Transverse colon (tissue), 4 donors: Measurements from ENCODE around the gene STYK1.

Source experiments
- EP300 ChIP-seq: sonication (generic); formaldehyde crosslinking; IDR thresholded peaks from one replicate; pipeline ENCODE4 v1.6.1; 2017; ENCODE audit warnings: antibody characterized with exemption, low read depth
- POLR2A ChIP-seq: fragments of 450-650 bp; IDR thresholded peaks from one replicate; pipeline ENCODE4 v1.6.1; 2016; ENCODE audit warnings: antibody characterized with exemption, mild to moderate bottlenecking, moderate library complexity
- POLR2AphosphoS5 ChIP-seq, 3 donors: sonication (generic); formaldehyde crosslinking; IDR thresholded peaks; one replicate each; pipeline ENCODE4 v1.6.1; 2016; ENCODE audit warnings: antibody characterized with exemption in 3 of 3
- TF ChIP-seq, protein P1 (sequence below), 5 experiments: fragments of 200-600 bp in 3 of 5; fragments of 450-650 bp in 2 of 5; sonication (generic) in 3 of 5; IDR thresholded peaks; 1 replicate in 2 of 5; 2 replicates in 3 of 5; pipeline ENCODE4 v1.5.1; 2016 to 2017; ENCODE audit warnings: antibody characterized with exemption in 5 of 5, inconsistent platforms in 3 of 5, mild to moderate bottlenecking in 2 of 5, moderate library complexity in 1 of 5

DNA sequence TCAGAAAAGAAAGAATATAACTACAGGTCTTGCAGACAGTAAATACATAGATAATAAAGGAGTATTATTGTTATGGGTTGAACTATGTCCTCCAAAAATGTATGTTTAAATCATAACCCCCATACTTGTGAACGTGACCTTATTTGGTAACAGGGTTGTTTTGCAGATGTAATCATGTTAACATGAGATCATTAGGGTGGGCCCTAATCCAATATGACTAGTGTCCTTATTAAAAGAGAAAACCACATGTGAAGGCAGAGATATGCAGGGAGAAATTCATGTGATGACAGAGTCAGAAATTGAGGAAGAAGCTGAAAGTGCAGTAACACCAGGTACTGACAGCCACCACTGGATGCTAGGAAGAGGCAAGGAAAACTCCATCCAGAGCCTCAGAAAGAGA is 89.4 kb downstream of the STYK1 start:
- TF ChIP-seq, protein P1, sequence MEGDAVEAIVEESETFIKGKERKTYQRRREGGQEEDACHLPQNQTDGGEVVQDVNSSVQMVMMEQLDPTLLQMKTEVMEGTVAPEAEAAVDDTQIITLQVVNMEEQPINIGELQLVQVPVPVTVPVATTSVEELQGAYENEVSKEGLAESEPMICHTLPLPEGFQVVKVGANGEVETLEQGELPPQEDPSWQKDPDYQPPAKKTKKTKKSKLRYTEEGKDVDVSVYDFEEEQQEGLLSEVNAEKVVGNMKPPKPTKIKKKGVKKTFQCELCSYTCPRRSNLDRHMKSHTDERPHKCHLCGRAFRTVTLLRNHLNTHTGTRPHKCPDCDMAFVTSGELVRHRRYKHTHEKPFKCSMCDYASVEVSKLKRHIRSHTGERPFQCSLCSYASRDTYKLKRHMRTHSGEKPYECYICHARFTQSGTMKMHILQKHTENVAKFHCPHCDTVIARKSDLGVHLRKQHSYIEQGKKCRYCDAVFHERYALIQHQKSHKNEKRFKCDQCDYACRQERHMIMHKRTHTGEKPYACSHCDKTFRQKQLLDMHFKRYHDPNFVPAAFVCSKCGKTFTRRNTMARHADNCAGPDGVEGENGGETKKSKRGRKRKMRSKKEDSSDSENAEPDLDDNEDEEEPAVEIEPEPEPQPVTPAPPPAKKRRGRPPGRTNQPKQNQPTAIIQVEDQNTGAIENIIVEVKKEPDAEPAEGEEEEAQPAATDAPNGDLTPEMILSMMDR (IDR thresholded peaks at IDR 0.05) = no peak
- TF ChIP-seq EP300 (no peak), POLR2AphosphoS5 (IDR thresholded peaks at IDR 0.05) (no peak), POLR2A (no peak)
